Gastrocnemius medialis (tissue), 4 donors: ENCODE measurements around the gene HSP90AB1. TPM values are rescaled to one million over a fixed set of nuclear protein-coding genes. Genes with fewer than 3 reads are reported as not detected.

Source experiments
- ATAC-seq, 2 donors: fragments of 150-250 bp; one replicate each; pipeline ENCODE4 v1.9.1; 2016
- DNase-seq, 2 donors: peaks; one replicate each; pipeline ENCODE4 v3.0.0-alpha.2; 2019
- H3K27ac ChIP-seq, 4 donors: fragments of 200-600 bp; sonication (generic); 1 replicate in 1 of 4; 2 replicates in 3 of 4; pipeline ENCODE4 v1.5.1; 2016 to 2018; ENCODE audit warnings: mild to moderate bottlenecking in 2 of 4, moderate library complexity in 1 of 4
- H3K27me3 ChIP-seq, 3 donors: fragments of 200-600 bp; sonication (generic) in 2 of 3; 1 replicate in 1 of 3; 2 replicates in 2 of 3; pipeline versions ENCODE4 v1.5.1 to v1.6.0; 2016 to 2019; ENCODE audit warnings: mild to moderate bottlenecking in 1 of 3, moderate library complexity in 1 of 3
- H3K36me3 ChIP-seq, 2 donors: fragments of 200-600 bp; sonication (generic) in 1 of 2; one replicate each; pipeline ENCODE4 v1.5.1; 2017 to 2018
- H3K4me1 ChIP-seq, 2 donors: fragments of 200-600 bp; sonication (generic) in 1 of 2; one replicate each; pipeline ENCODE4 v1.5.1; 2016 to 2017; ENCODE audit warnings: mild to moderate bottlenecking in 2 of 2
- H3K4me3 ChIP-seq, 4 donors: fragments of 200-600 bp; sonication (generic) in 3 of 4; 1 replicate in 1 of 4; 2 replicates in 3 of 4; pipeline ENCODE4 v1.5.1; 2016 to 2019; ENCODE audit warnings: mild to moderate bottlenecking in 2 of 4
- H3K9me3 ChIP-seq, 3 donors: fragments of 200-600 bp; sonication (generic) in 2 of 3; 1 replicate in 1 of 3; 2 replicates in 2 of 3; pipeline ENCODE4 v1.5.1; 2016 to 2019
- POLR2A ChIP-seq, 2 donors: fragments of 450-650 bp; IDR thresholded peaks; one replicate each; pipeline ENCODE4 v1.6.1; 2017; ENCODE audit warnings: antibody characterized with exemption in 2 of 2, mild to moderate bottlenecking in 2 of 2, moderate library complexity in 2 of 2
- in situ Hi-C, 4 donors: fragments of 200-750 bp; cut with MboI; loops; one replicate each; pipeline versions ENCODE4 v1.15.0 to v1.8.0; 2017; ENCODE audit warnings: low sequenced_read_pairs in 4 of 4
- intact Hi-C: fragments of 100-400 bp; cut with DNase I; formaldehyde crosslinking; loops from one replicate; pipeline ENCODE4 v1.15.1; 2023; ENCODE audit warnings: low total_unique reads
- total RNA-seq, 4 donors: library from RNA; depleted of rRNA; stranded (reverse); fragments of >200 nt; gene quantifications; one replicate each; pipeline versions ENCODE4 v1.1.0 to v1.2.3, GENCODE V29; 2016
- TF ChIP-seq, protein P1 (sequence below), 5 experiments: fragments of 450-650 bp in 3 of 5; fragments of 200-600 bp in 2 of 5; sonication (generic) in 2 of 5; IDR thresholded peaks in 4 of 5; conservative IDR thresholded peaks in 1 of 5; 1 replicate in 4 of 5; 2 replicates in 1 of 5; pipeline ENCODE4 v1.5.1; 2016 to 2019; ENCODE audit warnings: antibody characterized with exemption in 5 of 5, mild to moderate bottlenecking in 3 of 5, moderate library complexity in 3 of 5

Gene HSP90AB1
- total RNA-seq, 4 donors from 2014 or later = 878 to 1,576 (median 1,106) TPM

DNA sequence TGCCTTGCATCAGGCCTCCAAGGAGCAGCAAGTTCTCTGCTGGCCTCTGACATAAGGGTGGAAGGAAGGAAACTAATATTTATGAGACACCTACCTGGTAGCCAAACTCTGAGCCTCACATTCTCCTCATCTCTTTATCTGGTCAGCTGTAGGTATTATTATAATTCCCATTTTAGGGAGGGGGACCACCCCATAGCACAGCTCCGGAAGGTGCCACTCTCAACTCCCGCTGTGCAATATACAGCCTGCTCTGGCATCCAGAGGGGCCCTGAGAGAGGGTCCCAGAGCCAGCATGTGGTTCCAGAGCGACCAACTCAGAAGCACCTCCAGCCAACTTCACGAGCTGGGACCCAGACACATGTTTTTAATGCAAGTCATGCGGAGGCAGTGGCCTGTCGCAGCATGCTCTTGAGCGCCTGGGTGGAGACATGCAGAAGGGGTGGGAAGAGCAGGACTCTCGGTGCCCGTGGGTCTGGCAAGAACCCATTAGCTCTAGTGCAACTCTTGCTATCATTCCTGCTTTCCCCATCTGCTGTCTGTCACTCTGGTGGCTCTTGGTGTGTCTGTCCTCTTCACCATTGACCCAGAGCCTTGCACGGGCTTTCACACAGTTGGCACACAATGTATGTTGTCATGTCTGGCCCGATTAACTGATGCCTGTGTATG lies 45.1 kb upstream of the HSP90AB1 start:
- H3K27ac ChIP-seq = peak overlapping the region in 3 of 4 donors; percentile 61 to 68 (median 62)

DNA sequence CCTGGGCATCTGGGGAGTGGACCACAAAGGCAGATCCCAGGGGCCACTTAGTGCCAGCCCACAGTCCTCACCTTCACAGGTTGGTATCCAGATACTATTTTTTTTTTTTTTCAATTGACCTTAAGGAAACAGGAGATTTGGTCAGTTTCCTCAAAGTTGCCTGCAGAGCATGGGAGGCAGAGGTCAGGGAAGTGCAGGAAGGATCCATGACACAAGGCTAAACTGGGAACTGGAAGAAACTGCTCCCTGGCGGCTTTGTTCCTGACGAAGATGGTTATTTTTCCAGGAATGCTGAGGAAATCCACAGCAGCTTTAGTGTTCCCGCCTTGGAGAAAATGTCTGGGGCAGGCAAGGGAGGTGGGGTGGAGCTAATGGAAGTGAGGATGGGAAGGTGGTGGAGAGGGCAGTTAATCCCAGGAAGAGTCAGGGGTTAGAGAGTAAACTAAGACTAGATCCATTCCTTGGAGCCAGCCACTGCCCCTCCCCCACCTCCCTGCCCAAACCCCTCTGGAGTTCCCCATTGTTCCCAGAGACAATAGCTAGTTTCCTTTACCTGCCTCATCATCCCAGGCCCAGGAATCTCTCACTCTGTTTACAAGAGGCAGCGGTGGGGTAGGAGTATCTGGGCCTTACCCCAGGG lies 44.4 kb upstream of the HSP90AB1 start:
- peak overlapping the region; percentile 11 to 68 (median 62) for H3K27ac ChIP-seq
- in situ Hi-C loops = no loop called here
- H3K9me3 ChIP-seq = no peaks in the 10 kb centered on the region
- peaks cover 0 to 12% of the 10 kb centered on the region in 2 donors for H3K4me1 ChIP-seq
- DNase-seq (no peak), ATAC-seq (peak in 1 of 2 donors; percentile 48)
- no peak for TF ChIP-seq POLR2A (IDR thresholded peaks at IDR 0.05)
- TF ChIP-seq, protein P1, sequence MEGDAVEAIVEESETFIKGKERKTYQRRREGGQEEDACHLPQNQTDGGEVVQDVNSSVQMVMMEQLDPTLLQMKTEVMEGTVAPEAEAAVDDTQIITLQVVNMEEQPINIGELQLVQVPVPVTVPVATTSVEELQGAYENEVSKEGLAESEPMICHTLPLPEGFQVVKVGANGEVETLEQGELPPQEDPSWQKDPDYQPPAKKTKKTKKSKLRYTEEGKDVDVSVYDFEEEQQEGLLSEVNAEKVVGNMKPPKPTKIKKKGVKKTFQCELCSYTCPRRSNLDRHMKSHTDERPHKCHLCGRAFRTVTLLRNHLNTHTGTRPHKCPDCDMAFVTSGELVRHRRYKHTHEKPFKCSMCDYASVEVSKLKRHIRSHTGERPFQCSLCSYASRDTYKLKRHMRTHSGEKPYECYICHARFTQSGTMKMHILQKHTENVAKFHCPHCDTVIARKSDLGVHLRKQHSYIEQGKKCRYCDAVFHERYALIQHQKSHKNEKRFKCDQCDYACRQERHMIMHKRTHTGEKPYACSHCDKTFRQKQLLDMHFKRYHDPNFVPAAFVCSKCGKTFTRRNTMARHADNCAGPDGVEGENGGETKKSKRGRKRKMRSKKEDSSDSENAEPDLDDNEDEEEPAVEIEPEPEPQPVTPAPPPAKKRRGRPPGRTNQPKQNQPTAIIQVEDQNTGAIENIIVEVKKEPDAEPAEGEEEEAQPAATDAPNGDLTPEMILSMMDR (IDR thresholded peaks at IDR 0.05 in 4 of 5, conservative IDR thresholded peaks at IDR 0.05 in 1 of 5) = no peak
- no peaks in the 10 kb centered on the region for H3K36me3 ChIP-seq
- no peaks in the 10 kb centered on the region for H3K27me3 ChIP-seq
- intact Hi-C loops = no loop called here
- H3K4me3 ChIP-seq = no peak overlapping the region

More for the DNA sequence above, 45.1 kb upstream of the HSP90AB1 start:
- DNase-seq (no peak), ATAC-seq (no peak)
- TF ChIP-seq, protein P1 (IDR thresholded peaks at IDR 0.05 in 4 of 5, conservative IDR thresholded peaks at IDR 0.05 in 1 of 5) = no peak
- no peak for TF ChIP-seq POLR2A (IDR thresholded peaks at IDR 0.05)
- Histone ChIP-seq H3K4me3 (no peak overlapping the region), H3K9me3 (no peaks in the 10 kb centered on the region), H3K36me3 (no peaks in the 10 kb centered on the region), H3K27me3 (no peaks in the 10 kb centered on the region), H3K4me1 (peaks cover 0 to 12% of the 10 kb centered on the region in 2 donors)
- in situ Hi-C loops = no loop called here
- intact Hi-C loops = no loop called here

DNA sequence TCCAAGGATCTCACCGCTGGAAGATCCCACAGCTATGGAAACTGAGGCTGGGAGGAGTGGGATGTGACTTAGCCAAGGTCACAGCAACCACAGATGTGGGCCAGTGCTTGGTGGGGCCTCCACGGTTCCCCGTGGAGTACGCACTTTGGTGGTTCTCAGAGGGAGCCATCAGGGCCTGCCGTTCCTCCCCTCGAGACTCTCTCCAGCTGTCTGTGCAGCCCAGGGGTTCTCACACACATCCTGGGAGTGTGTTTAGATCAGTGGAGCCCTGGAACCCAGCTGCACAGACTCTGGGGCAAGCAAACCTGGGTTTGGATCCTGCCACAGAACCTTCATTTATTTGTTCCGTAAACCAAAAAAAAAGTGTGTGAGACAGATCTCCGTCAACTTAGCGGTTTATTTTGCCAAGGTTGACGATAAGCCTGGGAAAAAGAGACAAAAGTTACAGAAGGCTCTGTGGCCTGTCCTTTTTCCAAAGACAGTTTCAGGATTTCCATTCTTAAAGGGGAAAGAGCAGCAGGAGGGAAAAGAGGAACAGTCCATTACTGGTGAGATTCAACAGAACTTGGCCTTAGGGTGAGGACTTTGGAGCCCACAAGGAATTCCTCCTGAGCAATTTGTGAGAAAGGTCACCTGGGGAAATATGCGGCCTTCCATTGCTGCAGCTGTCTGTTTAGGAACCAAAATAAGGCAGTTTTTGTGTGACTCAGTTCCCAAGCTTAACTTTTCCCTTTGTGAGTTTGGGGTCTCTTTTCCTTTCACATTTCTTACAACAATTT lies 43.7 kb upstream of the HSP90AB1 start:
- Histone ChIP-seq H3K27ac (peak overlapping the region; percentile 11 to 68 (median 62)), H3K27me3 (no peaks in the 10 kb centered on the region), H3K36me3 (no peaks in the 10 kb centered on the region), H3K4me3 (no peak overlapping the region), H3K9me3 (no peaks in the 10 kb centered on the region), H3K4me1 (peaks cover 0 to 12% of the 10 kb centered on the region in 2 donors)
- ATAC-seq (no peak), DNase-seq (no peak)
- intact Hi-C loops = no loop called here
- in situ Hi-C loops = no loop called here
- TF ChIP-seq, protein P1 (IDR thresholded peaks at IDR 0.05 in 4 of 5, conservative IDR thresholded peaks at IDR 0.05 in 1 of 5) = no peak
- no peak for TF ChIP-seq POLR2A (IDR thresholded peaks at IDR 0.05)

DNA sequence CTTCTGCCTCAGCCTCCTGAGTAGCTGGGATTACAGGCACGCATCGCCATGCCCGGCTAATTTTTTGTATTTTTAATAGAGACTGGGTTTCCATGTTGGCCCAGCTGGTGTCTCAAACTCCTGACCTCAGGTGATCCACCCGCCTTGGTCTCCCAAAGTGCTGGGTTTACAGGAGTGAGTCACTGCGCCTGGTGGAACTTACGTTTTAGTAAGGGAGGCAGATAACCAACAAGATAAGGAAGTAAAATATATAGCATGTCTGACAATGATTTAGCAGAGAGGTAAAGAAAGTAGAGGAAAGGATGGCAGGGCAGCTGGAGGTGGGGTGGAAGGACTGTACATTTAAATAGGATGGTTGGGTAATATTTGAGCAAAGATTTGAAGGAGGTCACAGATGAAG lies 42.9 kb upstream of the HSP90AB1 start:
- peaks cover 0 to 12% of the 10 kb centered on the region in 2 donors for H3K4me1 ChIP-seq
- intact Hi-C loops = no loop called here
- H3K9me3 ChIP-seq = no peaks in the 10 kb centered on the region
- H3K27me3 ChIP-seq = no peaks in the 10 kb centered on the region
- DNase-seq (no peak), ATAC-seq (no peak)
- TF ChIP-seq POLR2A (IDR thresholded peaks at IDR 0.05) = no peak
- TF ChIP-seq, protein P1 (IDR thresholded peaks at IDR 0.05 in 4 of 5, conservative IDR thresholded peaks at IDR 0.05 in 1 of 5) = no peak
- no peak overlapping the region for H3K4me3 ChIP-seq
- in situ Hi-C loops = no loop called here
- no peaks in the 10 kb centered on the region for H3K36me3 ChIP-seq
- peak overlapping the region in 1 of 4 donors; percentile 61 for H3K27ac ChIP-seq
